ENCODE data around the gene ADORA2B. TPM values are rescaled to one million over a fixed set of nuclear protein-coding genes. Genes with fewer than 3 reads are reported as not detected.

ADORA2B gene
- total RNA-seq, 1 experiment from 2014 or later: 1.5 TPM

DNA sequence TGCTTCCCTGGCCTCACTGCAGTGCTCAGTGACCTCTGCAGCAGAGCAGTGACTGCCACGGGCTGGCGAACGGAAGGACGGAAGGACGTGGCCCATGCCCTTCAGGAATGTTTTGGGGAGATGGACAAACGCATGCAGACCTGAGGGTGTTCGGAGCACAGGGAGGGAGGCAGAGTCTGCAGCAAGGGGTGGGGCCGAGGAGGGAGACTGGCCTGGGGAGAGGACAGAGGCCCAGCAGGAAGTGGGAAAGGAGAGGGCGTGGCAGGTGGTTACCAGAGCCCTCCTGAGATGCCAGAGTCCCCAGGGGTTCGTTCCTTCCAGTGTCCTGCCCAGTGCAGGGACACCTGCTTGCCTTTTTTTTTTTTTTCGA lies 21.9 kb downstream of the ADORA2B start:
- TF ChIP-seq, protein P1, sequence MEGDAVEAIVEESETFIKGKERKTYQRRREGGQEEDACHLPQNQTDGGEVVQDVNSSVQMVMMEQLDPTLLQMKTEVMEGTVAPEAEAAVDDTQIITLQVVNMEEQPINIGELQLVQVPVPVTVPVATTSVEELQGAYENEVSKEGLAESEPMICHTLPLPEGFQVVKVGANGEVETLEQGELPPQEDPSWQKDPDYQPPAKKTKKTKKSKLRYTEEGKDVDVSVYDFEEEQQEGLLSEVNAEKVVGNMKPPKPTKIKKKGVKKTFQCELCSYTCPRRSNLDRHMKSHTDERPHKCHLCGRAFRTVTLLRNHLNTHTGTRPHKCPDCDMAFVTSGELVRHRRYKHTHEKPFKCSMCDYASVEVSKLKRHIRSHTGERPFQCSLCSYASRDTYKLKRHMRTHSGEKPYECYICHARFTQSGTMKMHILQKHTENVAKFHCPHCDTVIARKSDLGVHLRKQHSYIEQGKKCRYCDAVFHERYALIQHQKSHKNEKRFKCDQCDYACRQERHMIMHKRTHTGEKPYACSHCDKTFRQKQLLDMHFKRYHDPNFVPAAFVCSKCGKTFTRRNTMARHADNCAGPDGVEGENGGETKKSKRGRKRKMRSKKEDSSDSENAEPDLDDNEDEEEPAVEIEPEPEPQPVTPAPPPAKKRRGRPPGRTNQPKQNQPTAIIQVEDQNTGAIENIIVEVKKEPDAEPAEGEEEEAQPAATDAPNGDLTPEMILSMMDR (IDR thresholded peaks at IDR 0.05; ENCODE audit: insufficient read depth in 1 of 2, low read depth in 1 of 2, low read length in 1 of 2, severe bottlenecking in 1 of 2, unreplicated experiment in 1 of 2): no peak
- Histone ChIP-seq H3K27me3 (replicated peaks; ENCODE audit: control insufficient read depth, insufficient read depth, low read length) (no peaks in the 10 kb centered on the region), H3K4me3 (ENCODE audit: low read depth, low read length) (no peak overlapping the region), H3K9me3 (no peaks in the 10 kb centered on the region), H3K36me3 (ENCODE audit: control insufficient read depth, insufficient read depth, low read length) (no peaks in the 10 kb centered on the region), H3K4me1 (peaks cover 9% of the 10 kb centered on the region)
- ChIA-PET POLR2A (no interaction called here), CTCF (no interaction called here)
- H3K27me3 Mint-ChIP-seq (ENCODE audit: insufficient read depth, unreplicated experiment): no peaks in the 10 kb centered on the region
- DNase-seq: no peak
- no peaks in the 10 kb centered on the region for H3K36me3 Mint-ChIP-seq (ENCODE audit: insufficient read depth, unreplicated experiment)
- H3K4me3 Mint-ChIP-seq (ENCODE audit: unreplicated experiment): no peak overlapping the region
- H3K27ac Mint-ChIP-seq (ENCODE audit: unreplicated experiment): no peak overlapping the region
- H3K4me1 Mint-ChIP-seq (ENCODE audit: low read depth, unreplicated experiment): peaks cover 6% of the 10 kb centered on the region
- intact Hi-C loops (cut with micrococcal nuclease; ENCODE audit: unreplicated experiment): no loop called here
- no peaks in the 10 kb centered on the region for H3K9me3 Mint-ChIP-seq (ENCODE audit: unreplicated experiment)
- no TSS peak for BruUV-seq (replicated peaks)

DNA sequence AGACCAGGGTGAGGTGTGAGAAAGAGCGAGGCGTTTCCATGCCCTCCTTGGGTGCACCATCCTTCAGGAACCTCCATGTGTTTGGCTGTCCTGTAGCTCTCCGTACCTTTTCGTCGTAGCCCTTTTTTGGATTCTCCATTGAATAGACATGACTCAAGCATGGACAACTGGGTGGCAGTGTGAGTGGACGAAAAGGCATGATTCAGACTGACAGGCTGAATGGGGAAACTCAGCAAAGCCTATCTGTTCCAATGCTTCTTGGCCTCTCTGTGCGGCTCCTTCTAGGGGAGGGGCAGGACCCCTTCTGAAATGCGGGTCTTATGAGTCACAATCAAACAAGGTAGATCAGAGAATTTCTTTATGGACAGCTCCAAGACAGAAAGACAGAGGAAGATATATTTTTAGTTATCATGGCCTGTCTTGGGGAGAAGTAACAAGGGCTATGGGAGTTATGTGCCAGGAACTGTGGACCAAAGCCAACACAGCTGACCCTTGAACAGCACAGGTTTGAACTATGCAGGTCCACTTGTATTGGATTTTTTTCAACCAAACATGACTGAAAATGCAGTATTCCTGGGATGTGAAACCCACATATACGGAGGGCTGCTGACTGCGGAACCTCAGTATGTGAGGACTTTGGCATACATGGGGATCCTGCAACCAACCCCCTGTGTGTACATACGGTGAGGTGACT lies 22.9 kb downstream of the ADORA2B start:
- H3K4me3 Mint-ChIP-seq (ENCODE audit: unreplicated experiment): no peak overlapping the region
- H3K36me3 Mint-ChIP-seq (ENCODE audit: insufficient read depth, unreplicated experiment): no peaks in the 10 kb centered on the region
- Histone ChIP-seq H3K36me3 (ENCODE audit: control insufficient read depth, insufficient read depth, low read length) (no peaks in the 10 kb centered on the region), H3K27me3 (replicated peaks; ENCODE audit: control insufficient read depth, insufficient read depth, low read length) (no peaks in the 10 kb centered on the region), H3K4me3 (ENCODE audit: low read depth, low read length) (no peak overlapping the region), H3K9me3 (no peaks in the 10 kb centered on the region), H3K4me1 (peaks cover 9% of the 10 kb centered on the region)
- intact Hi-C loops (cut with micrococcal nuclease; ENCODE audit: unreplicated experiment): no loop called here
- DNase-seq: no peak
- TF ChIP-seq, protein P1 (IDR thresholded peaks at IDR 0.05; ENCODE audit: insufficient read depth in 1 of 2, low read depth in 1 of 2, low read length in 1 of 2, severe bottlenecking in 1 of 2, unreplicated experiment in 1 of 2): no peak
- no peak overlapping the region for H3K27ac Mint-ChIP-seq (ENCODE audit: unreplicated experiment)
- peaks cover 6% of the 10 kb centered on the region for H3K4me1 Mint-ChIP-seq (ENCODE audit: low read depth, unreplicated experiment)
- no TSS peak for BruUV-seq (replicated peaks)
- POLR2A ChIA-PET: no interaction called here
- no peaks in the 10 kb centered on the region for H3K9me3 Mint-ChIP-seq (ENCODE audit: unreplicated experiment)
- CTCF ChIA-PET: no interaction called here
- no peaks in the 10 kb centered on the region for H3K27me3 Mint-ChIP-seq (ENCODE audit: insufficient read depth, unreplicated experiment)

DNA sequence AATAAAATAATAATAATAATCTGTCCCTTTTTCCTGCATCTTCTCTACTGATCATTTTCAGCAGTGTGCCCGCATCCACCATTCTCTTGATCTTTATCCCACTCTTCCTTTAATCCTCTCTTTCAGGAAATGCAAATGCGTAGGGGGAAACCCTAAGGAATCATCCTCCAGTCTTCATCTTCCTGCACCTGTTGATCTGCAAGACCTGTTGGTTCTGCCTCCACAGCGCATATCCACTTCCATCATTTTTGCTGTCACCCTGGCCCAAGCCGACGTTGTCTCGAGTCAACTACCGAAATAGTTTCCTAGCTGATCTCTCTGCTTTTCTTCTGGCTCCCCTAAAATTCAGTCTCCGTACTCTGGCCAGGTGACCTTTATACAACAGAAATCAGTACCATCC lies 24.5 kb downstream of the ADORA2B start:
- Mint-ChIP-seq H3K4me1 (ENCODE audit: low read depth, unreplicated experiment) (peaks cover 6% of the 10 kb centered on the region), H3K36me3 (ENCODE audit: insufficient read depth, unreplicated experiment) (no peaks in the 10 kb centered on the region), H3K9me3 (ENCODE audit: unreplicated experiment) (no peaks in the 10 kb centered on the region), H3K27me3 (ENCODE audit: insufficient read depth, unreplicated experiment) (no peaks in the 10 kb centered on the region), H3K27ac (ENCODE audit: unreplicated experiment) (no peak overlapping the region), H3K4me3 (ENCODE audit: unreplicated experiment) (no peak overlapping the region)
- ChIA-PET POLR2A (no interaction called here), CTCF (no interaction called here)
- no TSS peak for BruUV-seq (replicated peaks)
- DNase-seq: no peak
- H3K27me3 ChIP-seq (replicated peaks; ENCODE audit: control insufficient read depth, insufficient read depth, low read length): no peaks in the 10 kb centered on the region
- no peaks in the 10 kb centered on the region for H3K36me3 ChIP-seq (ENCODE audit: control insufficient read depth, insufficient read depth, low read length)
- intact Hi-C loops (cut with micrococcal nuclease; ENCODE audit: unreplicated experiment): no loop called here
- TF ChIP-seq, protein P1 (IDR thresholded peaks at IDR 0.05; ENCODE audit: insufficient read depth in 1 of 2, low read depth in 1 of 2, low read length in 1 of 2, severe bottlenecking in 1 of 2, unreplicated experiment in 1 of 2): no peak
- peaks cover 9% of the 10 kb centered on the region for H3K4me1 ChIP-seq
- no peak overlapping the region for H3K4me3 ChIP-seq (ENCODE audit: low read depth, low read length)
- H3K9me3 ChIP-seq: no peaks in the 10 kb centered on the region
